HG03378 (cell line): ENCODE data around the gene NXNL2.

ENCODE experiments used
- ATAC-seq: cut with Tn5 transposase; IDR thresholded peaks from one replicate; pipeline ENCODE4 v1.9.1; 2021; ENCODE audit warnings: mild to moderate bottlenecking, moderate library complexity; ENCODE audit not compliant: unreplicated experiment

Gene NXNL2

GRCh38 chr9:88534456-88535225 lies at the start of gene NXNL2:
TSS of gene NXNL2 (plus strand) at chr9:88535178. CDS start at chr9:88535435, 257 bp downstream.
- no peak for ATAC-seq

- ATAC-seq = no peak
These were observed 46.8 kb upstream of the NXNL2 start for GRCh38 chr9:88488166-88488565.

GRCh38 chr9:88494983-88495721 lies 39.8 kb upstream of the NXNL2 start:
- no peak for ATAC-seq

- ATAC-seq = no peak
These were observed 37.8 kb upstream of the NXNL2 start for GRCh38 chr9:88497224-88497623.

DNA sequence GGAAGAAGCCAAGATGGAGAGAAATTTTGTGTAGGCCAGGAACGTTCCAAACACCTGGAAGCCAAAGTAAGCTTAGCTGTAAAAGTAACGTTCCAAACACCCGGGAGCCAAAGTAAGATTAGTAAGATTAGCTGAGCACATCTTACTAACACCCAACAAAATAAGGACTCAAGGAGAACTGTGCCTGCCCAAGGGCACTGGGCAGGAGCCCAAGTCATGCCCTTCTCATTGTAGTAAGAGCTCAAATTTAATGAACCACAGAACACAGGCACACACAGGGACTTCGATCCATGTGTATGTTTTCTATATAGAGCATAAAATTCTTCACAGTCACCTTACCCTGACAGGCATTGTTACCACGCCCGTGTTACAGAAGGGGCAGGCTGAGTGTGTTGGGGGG lies 36.1 kb upstream of the NXNL2 start:
- ATAC-seq = no peak

DNA sequence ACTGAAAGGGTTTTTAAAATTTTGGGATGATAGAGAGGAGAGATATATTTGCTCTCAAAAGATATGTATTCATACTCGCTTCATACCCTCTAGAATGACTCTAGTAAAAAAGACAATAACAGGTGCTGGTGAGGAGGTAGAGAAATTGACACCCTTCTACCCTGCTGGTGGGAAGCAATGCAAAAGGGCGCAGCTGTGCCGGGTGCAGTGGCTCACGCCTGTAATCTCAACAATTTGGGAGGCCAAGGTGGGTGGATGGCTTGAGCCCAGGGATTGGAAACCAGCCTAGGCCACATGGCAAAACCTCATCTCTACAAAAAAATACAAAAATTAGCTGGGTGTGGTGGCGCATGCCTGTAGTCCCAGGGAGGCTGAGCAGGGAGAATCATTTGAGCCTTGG lies 33.9 kb upstream of the NXNL2 start:
- ATAC-seq = no peak

DNA sequence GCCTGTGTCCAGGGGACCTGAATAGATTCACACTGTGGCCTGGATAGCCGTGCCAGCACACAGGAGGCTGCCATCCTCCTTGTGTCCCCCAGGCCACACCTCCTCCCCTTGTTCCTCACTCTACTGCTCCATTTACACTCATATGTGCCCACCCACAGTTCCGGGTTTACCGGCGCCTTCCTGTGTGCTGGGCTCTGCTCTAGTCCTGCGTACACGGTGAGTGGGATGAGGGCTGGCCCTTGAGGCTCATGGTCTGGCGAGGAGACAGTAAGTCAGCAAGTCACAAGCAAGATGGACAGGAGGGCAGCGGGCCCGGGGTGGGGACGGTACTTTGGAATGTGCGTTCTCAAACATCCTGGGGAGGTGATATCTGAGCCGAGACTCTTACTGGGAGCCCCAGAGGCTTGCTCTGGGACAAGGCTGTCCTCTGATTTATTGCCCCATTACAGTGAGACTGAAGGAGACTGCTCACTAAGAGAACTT lies 32.4 kb upstream of the NXNL2 start:
- ATAC-seq = no peak

DNA sequence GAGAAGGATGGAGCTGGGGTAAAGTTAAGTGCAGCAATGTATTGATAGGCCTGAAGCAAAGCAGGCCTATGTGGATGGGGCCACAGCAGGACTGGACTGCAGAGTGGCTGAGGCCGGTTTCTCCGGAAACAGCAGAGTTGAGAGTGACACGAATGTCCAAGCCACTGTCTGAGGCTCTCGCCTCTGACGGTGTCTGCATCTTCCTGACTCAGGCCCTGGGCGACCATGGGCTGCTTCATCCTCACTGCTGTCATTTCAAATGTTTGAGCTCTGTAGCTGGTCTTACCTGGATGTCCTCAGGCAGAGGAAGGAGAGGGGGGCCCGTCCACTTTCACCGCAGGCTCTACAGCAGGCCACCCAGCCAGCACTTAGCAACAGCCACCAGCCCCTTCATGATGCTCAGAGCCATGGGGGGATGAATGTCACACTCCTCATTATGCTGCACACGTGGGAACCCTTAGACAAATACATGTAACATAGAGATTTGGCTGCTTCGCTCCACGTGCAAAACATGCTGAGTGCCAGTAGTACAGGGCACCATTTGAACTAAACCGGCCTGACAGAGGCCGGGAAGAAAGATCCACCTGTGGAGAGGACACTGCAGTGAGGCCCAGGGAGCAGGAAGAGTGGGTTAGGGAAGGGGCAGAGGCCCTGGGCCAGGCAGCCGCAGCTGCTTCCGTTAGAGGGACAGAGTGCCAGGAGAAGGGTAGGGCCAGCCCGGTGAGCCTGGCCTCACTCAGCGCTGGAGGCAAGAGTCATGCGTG lies 31.7 kb upstream of the NXNL2 start:
- ATAC-seq = no peak

DNA sequence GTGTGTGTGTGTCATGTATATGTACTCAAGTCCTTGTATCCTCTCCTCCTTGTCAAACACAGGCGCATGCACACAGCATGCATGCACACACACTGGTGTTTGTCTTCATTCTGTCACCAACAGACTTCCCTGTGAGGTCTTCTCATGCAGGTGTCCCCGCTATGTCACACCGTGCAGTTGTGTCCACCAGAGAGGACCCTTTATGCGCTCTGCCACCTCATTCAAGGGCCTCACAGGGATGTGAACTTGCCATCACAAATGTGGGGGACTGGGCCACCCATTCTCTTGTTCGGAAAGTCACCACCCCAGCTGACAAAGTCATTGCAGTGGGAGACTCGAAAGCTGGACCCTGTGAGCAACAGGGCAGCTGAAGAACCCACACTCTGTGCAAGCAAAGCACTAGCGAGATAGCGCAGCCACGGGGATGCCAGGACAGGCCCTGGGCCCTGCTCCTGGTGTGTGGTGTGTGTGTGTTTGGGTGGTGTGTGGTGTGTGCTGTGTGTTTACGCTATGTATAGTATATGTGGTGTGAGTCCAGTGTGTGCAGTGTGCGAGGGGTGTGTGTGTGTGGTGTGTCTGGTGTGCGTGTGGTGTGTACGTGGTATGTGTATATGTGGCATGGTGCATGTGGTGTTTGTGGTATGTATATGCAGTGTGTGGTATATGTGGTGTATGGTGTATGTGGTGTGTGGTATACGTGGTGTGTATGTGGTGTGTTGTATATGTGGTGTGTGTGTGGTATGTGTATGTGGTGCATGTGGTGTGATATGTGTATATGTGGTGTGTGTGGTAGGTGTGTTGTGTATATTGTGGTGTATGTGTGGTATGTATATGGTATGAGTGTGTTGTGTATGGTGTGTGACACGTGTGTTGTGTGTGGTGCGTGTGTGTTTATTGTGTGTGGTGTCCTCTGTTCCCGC lies 30.9 kb upstream of the NXNL2 start:
- no peak for ATAC-seq

- no peak for ATAC-seq
These were observed 26.7 kb upstream of the NXNL2 start for GRCh38 chr9:88508326-88508725.

DNA sequence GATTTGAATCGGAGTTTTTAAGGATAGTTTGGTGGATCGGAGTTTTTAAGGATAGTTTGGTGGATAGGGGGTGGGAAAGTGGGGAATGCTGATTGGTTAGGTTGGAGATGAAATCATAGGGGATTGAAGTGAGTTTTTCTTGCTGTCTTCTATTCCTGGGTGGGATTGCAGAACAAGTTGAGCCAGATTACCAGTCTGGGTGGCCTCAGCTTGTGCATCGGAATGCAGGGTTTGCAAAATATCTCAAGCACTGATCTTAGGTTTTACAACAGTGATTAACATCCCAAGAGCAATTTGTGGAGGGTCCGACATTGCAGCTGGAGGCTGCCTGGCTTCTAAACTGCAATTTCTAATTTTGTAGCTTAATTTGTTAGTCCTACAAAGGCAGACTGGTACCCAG lies 23.1 kb upstream of the NXNL2 start:
- no peak for ATAC-seq

GRCh38 chr9:88514247-88514646 lies 20.7 kb upstream of the NXNL2 start:
- ATAC-seq = no peak

DNA sequence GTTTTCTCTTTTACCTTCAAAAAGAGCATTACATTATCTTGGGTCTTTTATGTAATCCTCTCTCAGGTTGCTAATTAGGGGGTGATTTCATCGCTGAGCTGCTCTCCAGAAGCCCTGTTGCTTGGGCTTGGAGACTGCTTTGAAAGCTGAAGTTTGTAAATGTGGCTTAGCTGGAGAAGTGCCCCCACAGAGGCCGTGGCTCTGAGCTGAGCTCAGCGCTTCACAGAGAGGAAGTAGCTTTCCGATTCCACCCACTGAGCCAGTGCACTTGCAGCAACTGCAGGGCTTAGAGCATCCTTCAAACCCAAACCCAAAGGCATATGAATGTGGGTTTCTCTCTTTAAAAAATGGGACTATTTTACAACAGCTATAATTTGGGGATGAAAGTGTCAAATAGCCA lies 13.7 kb upstream of the NXNL2 start:
- no peak for ATAC-seq

- ATAC-seq = no peak
These were observed 12.6 kb upstream of the NXNL2 start for GRCh38 chr9:88522360-88522759.

DNA sequence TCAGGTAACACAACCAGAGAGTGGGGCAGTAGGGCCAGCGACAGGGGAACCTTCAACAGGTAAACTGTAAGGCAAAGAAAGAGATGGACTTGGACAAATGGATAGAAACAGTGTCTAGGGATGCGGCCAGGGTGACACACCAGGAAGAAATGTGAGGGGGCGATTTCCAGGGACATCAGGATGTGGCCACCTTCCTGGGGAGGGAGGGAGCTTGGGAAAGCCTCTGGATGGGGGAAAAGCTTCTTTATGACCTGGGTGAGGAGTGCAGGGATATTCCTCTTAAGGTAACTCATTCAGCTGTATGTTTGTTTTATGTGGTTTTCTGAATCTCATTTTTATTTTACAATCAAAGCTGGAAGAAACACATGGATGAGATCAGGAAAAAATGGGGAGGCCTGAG lies 11.9 kb upstream of the NXNL2 start:
- ATAC-seq = no peak

DNA sequence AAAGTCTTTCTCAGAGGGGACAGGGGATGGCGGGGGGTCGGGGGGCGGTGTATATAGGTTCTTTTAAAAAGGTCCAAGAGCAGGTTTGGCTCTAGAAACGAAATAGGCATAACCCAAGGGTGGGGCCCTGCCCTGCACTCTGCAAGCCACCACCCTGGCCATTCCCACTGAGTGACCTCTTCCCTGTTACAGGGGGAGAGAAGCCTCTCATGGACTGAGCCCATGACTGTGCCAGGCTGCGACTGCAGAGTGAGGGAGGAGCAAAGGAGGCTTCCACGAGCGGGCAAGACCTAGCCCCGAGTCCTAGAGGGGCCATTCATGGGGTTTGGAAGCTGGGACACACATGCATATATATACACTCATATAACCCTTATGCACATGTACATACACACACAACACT lies 10.1 kb upstream of the NXNL2 start:
- no peak for ATAC-seq

DNA sequence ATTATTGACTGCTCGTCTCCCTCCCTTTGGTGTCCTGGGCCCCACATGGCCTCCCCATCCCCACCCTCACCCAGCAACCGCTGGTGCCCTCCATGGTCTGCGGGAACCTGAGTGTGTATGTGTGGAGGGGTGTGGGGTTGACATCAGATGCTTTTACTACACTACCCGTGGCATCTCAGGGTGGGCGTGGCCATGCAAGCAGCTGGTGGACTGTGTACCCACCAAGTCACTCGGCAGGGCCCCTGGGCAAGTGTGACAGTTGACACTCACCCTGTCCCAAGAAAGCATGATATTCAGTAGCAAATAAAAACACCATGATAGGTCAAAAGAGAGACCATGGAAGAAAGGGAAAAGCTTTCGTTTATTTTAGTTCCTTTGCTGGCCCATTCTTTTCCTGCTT lies 7.4 kb upstream of the NXNL2 start:
- ATAC-seq = no peak

DNA sequence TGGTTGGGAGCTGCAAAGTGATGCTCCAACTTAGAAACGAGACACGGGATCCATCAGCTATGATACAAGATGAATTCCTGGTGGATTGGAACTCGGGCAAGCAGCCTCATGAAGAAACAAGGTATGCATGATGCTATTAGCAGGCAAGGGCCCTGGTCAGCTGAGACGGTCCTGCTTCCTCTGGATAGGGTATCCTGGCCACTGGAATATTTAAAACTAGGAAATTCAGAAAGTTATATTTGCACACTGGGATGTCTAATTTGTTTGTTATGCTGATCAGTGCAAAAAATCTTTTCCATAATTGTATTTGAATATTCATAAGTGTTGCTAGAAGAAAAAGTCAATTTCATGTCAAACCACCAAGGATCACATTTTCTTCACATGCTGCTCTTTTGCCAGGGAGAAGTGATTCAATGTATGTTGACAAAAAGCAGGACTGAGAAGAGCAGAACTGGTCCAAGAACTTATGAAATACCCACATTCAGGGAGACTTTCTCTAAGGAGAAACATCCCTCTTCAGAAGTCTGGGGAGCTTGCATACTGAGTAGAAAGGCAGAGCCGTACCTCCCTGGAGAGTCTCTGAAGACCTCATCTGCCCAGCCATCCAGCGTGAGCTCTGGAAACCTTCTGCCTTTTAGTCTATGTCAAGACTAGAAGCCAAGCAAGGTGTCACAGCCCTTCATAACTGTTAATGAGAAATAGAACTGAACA lies 6.7 kb upstream of the NXNL2 start:
- no peak for ATAC-seq

GRCh38 chr9:88529496-88529895 lies 5.5 kb upstream of the NXNL2 start:
- no peak for ATAC-seq

- ATAC-seq = no peak
These were observed 4.9 kb upstream of the NXNL2 start for GRCh38 chr9:88530051-88530450.
